GOT3 (cell line): ENCODE results near the gene RPL10A.
"Not testable (repeated sequence)": the region's sequence is repeated elsewhere in the genome, so short reads cannot be mapped to it uniquely, and the experiment has no call there.

ENCODE experiments used
- DNase-seq: peaks from one replicate; lab custom pipeline; 2025; ENCODE audit warnings: mixed read lengths; lab: John Stamatoyannopoulos, UW

The RPL10A gene

GRCh38 chr6:35512740-35513139 lies 44.5 kb downstream of the RPL10A start, which contains the start of gene TULP1:
TULP1 (minus strand) TSS chr6:35512896; CDS start chr6:35512858, 38 bp downstream.
- DNase-seq, result no peak

GRCh38 chr6:35514587-35514986 lies 46.4 kb downstream of the RPL10A start:
- DNase-seq, result no peak

- not testable (repeated sequence) for DNase-seq
Observed at GRCh38 chr6:35515939-35516338, 47.7 kb downstream of the RPL10A start.

GRCh38 chr6:35516712-35517111 lies 48.5 kb downstream of the RPL10A start:
- DNase-seq, result no peak

- not testable (repeated sequence) for DNase-seq
Observed at GRCh38 chr6:35517978-35518377, 49.8 kb downstream of the RPL10A start.

- no peak for DNase-seq
Observed at GRCh38 chr6:35518566-35519312, 50.5 kb downstream of the RPL10A start.

- no peak for DNase-seq
Observed at GRCh38 chr6:35519313-35520015, 51.3 kb downstream of the RPL10A start.
